Sigmoid colon (tissue), 4 donors: ENCODE data around the gene CTNNA2.

ENCODE experiments used
- CTCF ChIP-seq, 4 experiments: fragments of 450-650 bp in 3 of 4; fragments of 200-600 bp in 1 of 4; IDR thresholded peaks; one replicate each; pipeline ENCODE4 v1.5.1; 2016 to 2019; ENCODE audit warnings: antibody characterized with exemption in 4 of 4, mild to moderate bottlenecking in 3 of 4, moderate library complexity in 2 of 4
- EP300 ChIP-seq, 4 donors: sonication (generic); formaldehyde crosslinking; IDR thresholded peaks; one replicate each; pipeline ENCODE4 v1.6.1; 2017; ENCODE audit warnings: antibody characterized with exemption in 4 of 4
- POLR2A ChIP-seq, 2 donors: fragments of 450-650 bp; IDR thresholded peaks; one replicate each; pipeline ENCODE4 v1.6.1; 2016; ENCODE audit warnings: antibody characterized with exemption in 2 of 2, mild to moderate bottlenecking in 2 of 2, moderate library complexity in 2 of 2

DNA sequence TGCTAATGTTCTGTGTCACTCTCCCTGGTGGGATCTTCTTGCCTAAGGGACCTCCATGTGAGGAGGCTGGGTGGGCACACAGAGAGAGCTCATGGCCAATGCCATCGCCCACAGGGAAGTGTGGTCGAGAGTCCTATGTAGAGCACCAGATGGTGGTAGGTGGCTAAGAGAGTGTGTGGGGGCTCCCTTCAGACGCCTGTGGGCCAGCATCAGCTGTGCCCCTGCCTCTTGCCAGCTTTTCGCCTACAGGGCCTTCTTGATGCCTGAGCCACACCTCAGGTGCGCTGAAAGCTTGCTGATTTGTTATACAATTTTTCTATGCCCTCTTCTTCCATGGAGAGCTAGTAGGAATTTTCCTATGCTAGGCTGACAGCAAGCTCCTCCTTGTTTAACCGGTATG lies 753.4 kb downstream of the CTNNA2 start:
- TF ChIP-seq CTCF (IDR thresholded peaks at IDR 0.05) (no peak), POLR2A (IDR thresholded peaks at IDR 0.05) (no peak), EP300 (IDR thresholded peaks at IDR 0.05) (no peak)
